T-cell (primary cell): ENCODE data around the gene ECI2. TPM values are rescaled to one million over a fixed set of nuclear protein-coding genes. Genes with fewer than 3 reads are reported as not detected.

Experiments used
- ATAC-seq, 4 experiments: fragments of 200-7000 bp in 3 of 4; fragments of 150-1000 bp in 1 of 4; cut with Tn5 transposase; replicated peaks in 1 of 4; 1 replicate in 3 of 4; 2 replicates in 1 of 4; pipeline ENCODE4 v1.10.0; 2021; ENCODE audit warnings: moderate library complexity in 3 of 4, mild to moderate bottlenecking in 2 of 4, moderate number of reproducible peaks in 1 of 4
- CTCF ChIA-PET, 2 donors: fragments of 300-600 bp; sonication (Branson Sonifier 250); formaldehyde crosslinking; loops; one replicate each; lab custom pipeline; 2022; ENCODE audit warnings: antibody characterized with exemption in 2 of 2; lab: Charles Lee
- POLR2A ChIA-PET, 2 donors: fragments of 300-600 bp; sonication (Branson Sonifier 250); formaldehyde crosslinking; loops; one replicate each; lab custom pipeline; 2022; ENCODE audit warnings: antibody characterized with exemption in 2 of 2; lab: Charles Lee
- DNase-seq, 35 experiments: peaks; one replicate each; pipeline versions ENCODE4 v3.0.0 to v3.0.0-alpha.2; 2013 to 2023
- H3K27ac ChIP-seq: one replicate; pipeline ENCODE4 v1.5.1; 2013; ENCODE audit warnings: low read length
- H3K27me3 ChIP-seq, 2 experiments: replicated peaks in 1 of 2; 1 replicate in 1 of 2; 2 replicates in 1 of 2; pipeline versions ENCODE4 v1.6.1 to v1.7.0; 2013; ENCODE audit warnings: low read length in 1 of 2, mixed read lengths in 1 of 2; ENCODE audit not compliant: control insufficient read depth in 2 of 2, insufficient read depth in 2 of 2; ENCODE audit errors: extremely low read depth in 1 of 2
- H3K36me3 ChIP-seq, 2 donors: 1 replicate in 1 of 2; 2 replicates in 1 of 2; pipeline versions ENCODE4 v1.6.1 to v1.7.0; 2013; ENCODE audit warnings: low read length in 1 of 2; ENCODE audit not compliant: control insufficient read depth in 2 of 2, insufficient read depth in 1 of 2; ENCODE audit errors: extremely low read depth in 1 of 2
- H3K4me1 ChIP-seq, 2 experiments: 1 replicate in 1 of 2; 2 replicates in 1 of 2; pipeline versions ENCODE4 v1.6.1 to v1.7.0; 2013; ENCODE audit warnings: low read length in 2 of 2, mixed read lengths in 1 of 2; ENCODE audit not compliant: insufficient read depth in 2 of 2, control insufficient read depth in 1 of 2; ENCODE audit errors: extremely low read depth in 1 of 2
- H3K4me3 ChIP-seq, 2 donors: 1 replicate in 1 of 2; 2 replicates in 1 of 2; pipeline versions ENCODE4 v1.5.1 to v1.7.0; 2013; ENCODE audit warnings: mild to moderate bottlenecking in 2 of 2, low read length in 1 of 2, moderate library complexity in 1 of 2; ENCODE audit not compliant: control insufficient read depth in 1 of 2; ENCODE audit errors: extremely low read depth in 1 of 2
- H3K9me3 ChIP-seq: 2 replicates; pipeline ENCODE4 v1.7.0; 2013
- H3K27ac Mint-ChIP-seq, 2 donors: one replicate each; pipeline ENCODE4 v1.8.0; 2020 to 2021; ENCODE audit warnings: mild to moderate bottlenecking in 2 of 2, mixed read lengths in 2 of 2
- H3K27me3 Mint-ChIP-seq, 2 donors: one replicate each; pipeline ENCODE4 v1.8.0; 2021 to 2022; ENCODE audit warnings: mixed read lengths in 2 of 2
- H3K36me3 Mint-ChIP-seq: one replicate; pipeline ENCODE4 v1.8.0; 2021; ENCODE audit warnings: mixed read lengths
- H3K4me1 Mint-ChIP-seq, 3 donors: one replicate each; pipeline ENCODE4 v1.8.0; 2020 to 2022; ENCODE audit warnings: mixed read lengths in 3 of 3, mild to moderate bottlenecking in 1 of 3
- H3K4me3 Mint-ChIP-seq, 3 donors: one replicate each; pipeline ENCODE4 v1.8.0; 2020 to 2022; ENCODE audit warnings: mild to moderate bottlenecking in 3 of 3, mixed read lengths in 3 of 3, moderate library complexity in 3 of 3
- H3K9me3 Mint-ChIP-seq, 3 donors: one replicate each; pipeline ENCODE4 v1.8.0; 2020 to 2022; ENCODE audit warnings: mixed read lengths in 3 of 3
- WGBS: methylation state at CpG from one replicate; pipeline ENCODE4 v1.1.5; 2013; ENCODE audit warnings: missing lambda C conversion rate; ENCODE audit not compliant: insufficient coverage; 5-methylcytosine and 5-hydroxymethylcytosine counted together
- total RNA-seq, 35 experiments: library from RNA in 6 of 35; stranded (reverse) in 6 of 35; fragments of 120-200 nt in 1 of 35; gene quantifications; one replicate each; pipeline versions ENCODE4 v1.2.1 to v1.2.4 and lab custom pipeline; 2013 to 2026

The ECI2 gene
- total RNA-seq, 5 donors from 2014 or later (not counting 1 experiment from before 2014, with no cell fraction given) = 20.4 to 47.7 (median 36.5) TPM

- H3K36me3 Mint-ChIP-seq = peaks cover 71% of the 10 kb centered on the region
- no peaks in the 10 kb centered on the region for H3K27me3 Mint-ChIP-seq
- Histone ChIP-seq H3K36me3 (peaks cover 4 to 82% of the 10 kb centered on the region in 2 donors), H3K9me3 (no peaks in the 10 kb centered on the region), H3K27ac (no peak overlapping the region), H3K4me1 (no peaks in the 10 kb centered on the region), H3K4me3 (no peak overlapping the region), H3K27me3 (no peaks in the 10 kb centered on the region)
- DNase-seq = no peak
- no peak overlapping the region for H3K27ac Mint-ChIP-seq
- CTCF ChIA-PET = interaction anchor here in 1 of 2 donors (0.6 kb wide), 1 partner anchor 106 kb away, joined by 3 read pairs; no protein-coding TSS in a partner anchor
- H3K9me3 Mint-ChIP-seq = peaks cover 0 to 12% (median 5%) of the 10 kb centered on the region in 3 donors
- H3K4me1 Mint-ChIP-seq = peaks cover 8 to 13% (median 10%) of the 10 kb centered on the region in 3 donors
- POLR2A ChIA-PET = no interaction called here
- ATAC-seq = no peak
- 50% methylated on average over 1 of the region's 1 CpG for WGBS
- no peak overlapping the region for H3K4me3 Mint-ChIP-seq
Observed at GRCh38 chr6:4128072-4128471, 7.3 kb downstream of the ECI2 start.

- Histone ChIP-seq H3K36me3 (peaks cover 8 to 81% of the 10 kb centered on the region in 2 donors), H3K4me3 (no peak overlapping the region), H3K27ac (no peak overlapping the region), H3K9me3 (no peaks in the 10 kb centered on the region), H3K4me1 (no peaks in the 10 kb centered on the region), H3K27me3 (no peaks in the 10 kb centered on the region)
- no peak overlapping the region for H3K27ac Mint-ChIP-seq
- peaks cover 66% of the 10 kb centered on the region for H3K36me3 Mint-ChIP-seq
- 94% methylated on average over 2 of the region's 8 CpGs for WGBS
- peaks cover 0 to 2% (median 0%) of the 10 kb centered on the region in 3 donors for H3K9me3 Mint-ChIP-seq
- no peaks in the 10 kb centered on the region for H3K4me1 Mint-ChIP-seq
- ATAC-seq (no peak), DNase-seq (no peak)
- ChIA-PET POLR2A (interaction anchor here in 1 of 2 donors (0.7 kb wide), 1 partner anchor 1285 kb away, joined by 3 read pairs; no protein-coding TSS in a partner anchor), CTCF (interaction anchor here (0.6 to 1.9 kb wide), 2 partner anchors 78 to 148 kb away, joined by 3 to 4 read pairs; no protein-coding TSS in a partner anchor)
- H3K27me3 Mint-ChIP-seq = no peaks in the 10 kb centered on the region
- H3K4me3 Mint-ChIP-seq = no peak overlapping the region
Observed at GRCh38 chr6:4125933-4126864, 9.2 kb downstream of the ECI2 start.

- no peaks in the 10 kb centered on the region for H3K4me1 ChIP-seq
- Mint-ChIP-seq H3K4me1 (no peaks in the 10 kb centered on the region), H3K27ac (no peak overlapping the region), H3K4me3 (no peak overlapping the region), H3K36me3 (peaks cover 69% of the 10 kb centered on the region), H3K9me3 (peaks cover 0 to 6% (median 0%) of the 10 kb centered on the region in 3 donors), H3K27me3 (no peaks in the 10 kb centered on the region)
- no CpG with 5 or more reads among the region's 5 CpGs for WGBS
- DNase-seq = no peak
- no peaks in the 10 kb centered on the region for H3K27me3 ChIP-seq
- ChIA-PET POLR2A (no interaction called here), CTCF (no interaction called here)
- peaks cover 8 to 81% of the 10 kb centered on the region in 2 donors for H3K36me3 ChIP-seq
- H3K27ac ChIP-seq = no peak overlapping the region
- no peaks in the 10 kb centered on the region for H3K9me3 ChIP-seq
- no peak for ATAC-seq
- H3K4me3 ChIP-seq = no peak overlapping the region
Observed at GRCh38 chr6:4125500-4125899, 9.9 kb downstream of the ECI2 start.

- Mint-ChIP-seq H3K4me3 (no peak overlapping the region), H3K27me3 (no peaks in the 10 kb centered on the region), H3K27ac (no peak overlapping the region), H3K9me3 (peaks cover 0 to 6% (median 0%) of the 10 kb centered on the region in 3 donors), H3K36me3 (peaks cover 66% of the 10 kb centered on the region), H3K4me1 (no peaks in the 10 kb centered on the region)
- H3K9me3 ChIP-seq = no peaks in the 10 kb centered on the region
- H3K27me3 ChIP-seq = no peaks in the 10 kb centered on the region
- ATAC-seq (no peak), DNase-seq (no peak)
- ChIA-PET POLR2A (no interaction called here), CTCF (no interaction called here)
- peaks cover 8 to 78% of the 10 kb centered on the region in 2 donors for H3K36me3 ChIP-seq
- H3K4me1 ChIP-seq = no peaks in the 10 kb centered on the region
- no CpG with 5 or more reads among the region's 1 CpG for WGBS
- no peak overlapping the region for H3K27ac ChIP-seq
- no peak overlapping the region for H3K4me3 ChIP-seq
Observed at GRCh38 chr6:4124351-4124750, 11.0 kb downstream of the ECI2 start.

- Histone ChIP-seq H3K36me3 (peaks cover 3 to 47% of the 10 kb centered on the region in 2 donors), H3K4me3 (no peak overlapping the region), H3K27me3 (peaks cover 0 to 2% of the 10 kb centered on the region in 2 experiments), H3K9me3 (peaks cover 4% of the 10 kb centered on the region), H3K4me1 (no peaks in the 10 kb centered on the region), H3K27ac (no peak overlapping the region)
- Mint-ChIP-seq H3K27me3 (no peaks in the 10 kb centered on the region), H3K36me3 (peaks cover 66% of the 10 kb centered on the region), H3K4me3 (no peak overlapping the region), H3K27ac (no peak overlapping the region), H3K9me3 (peaks cover 15 to 24% (median 20%) of the 10 kb centered on the region in 3 donors), H3K4me1 (no peaks in the 10 kb centered on the region)
- ChIA-PET POLR2A (no interaction called here), CTCF (no interaction called here)
- no CpG with 5 or more reads among the region's 4 CpGs for WGBS
- DNase-seq = no peak
- no peak for ATAC-seq
Observed at GRCh38 chr6:4115741-4116140, 19.6 kb downstream of the ECI2 start.

DNA sequence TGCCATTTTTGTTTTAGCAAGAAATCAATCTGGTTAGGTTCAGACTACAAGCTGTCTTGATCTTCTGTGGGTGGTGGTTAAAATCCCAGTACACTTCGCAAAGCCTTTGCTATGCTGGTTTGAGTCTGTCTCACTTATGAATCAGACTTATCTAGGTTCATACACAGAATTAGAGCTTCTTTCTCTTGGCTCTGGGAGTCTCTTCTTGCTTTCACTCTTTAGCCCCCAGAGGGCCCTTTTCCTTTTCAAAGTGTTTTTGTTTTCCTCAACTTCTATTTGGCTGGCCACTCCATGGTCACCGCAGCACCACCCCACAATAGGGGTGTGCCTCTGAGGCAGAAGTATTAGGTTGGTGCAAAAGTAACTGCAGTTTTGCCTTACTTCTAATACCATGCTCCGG is 21.3 kb downstream of the ECI2 start:
- H3K4me3 ChIP-seq = no peak overlapping the region
- no peaks in the 10 kb centered on the region for H3K4me1 ChIP-seq
- ChIA-PET CTCF (interaction anchor here in 1 of 2 donors (0.6 kb wide), 1 partner anchor 13 kb away, joined by 3 read pairs; no protein-coding TSS in a partner anchor), POLR2A (no interaction called here)
- H3K27me3 ChIP-seq = peaks cover 0 to 2% of the 10 kb centered on the region in 2 experiments
- WGBS = 100% methylated on average over 1 of the region's 3 CpGs
- peaks cover 4% of the 10 kb centered on the region for H3K9me3 ChIP-seq
- Mint-ChIP-seq H3K27me3 (no peaks in the 10 kb centered on the region), H3K4me3 (no peak overlapping the region), H3K27ac (no peak overlapping the region), H3K9me3 (peaks cover 15 to 24% (median 20%) of the 10 kb centered on the region in 3 donors), H3K4me1 (no peaks in the 10 kb centered on the region), H3K36me3 (peaks cover 57% of the 10 kb centered on the region)
- ATAC-seq (no peak), DNase-seq (no peak)
- H3K27ac ChIP-seq = no peak overlapping the region
- peaks cover 3 to 34% of the 10 kb centered on the region in 2 donors for H3K36me3 ChIP-seq
